Head of caudate nucleus (tissue), 42 donors: Measurements from ENCODE around the gene OBSCN.
A peak's percentile ranks its signal among the peaks of the same experiment; 100 is the strongest.

Source experiments
- DNase-seq, 42 donors: peaks; one replicate each; pipeline versions ENCODE4 v3.0.0 to v3.0.0-alpha.2; 2020 to 2021; ENCODE audit warnings: mixed read lengths in 7 of 42
- intact Hi-C: fragments of 100-400 bp; cut with DNase I; formaldehyde crosslinking; loops from one replicate; pipeline ENCODE4 v1.15.0; 2022

Gene OBSCN

GRCh38 chr1:228207851-228208821 lies at the start of gene OBSCN:
OBSCN (plus strand) TSS chr1:228208044; CDS start chr1:228211784, 3,740 bp downstream.
- intact Hi-C loops, result no loop called here
- peak in 3 of 42 donors; percentile 7 to 38 (median 35) for DNase-seq

- DNase-seq, result no peak
- intact Hi-C loops, result no loop called here
Measured at GRCh38 chr1:228158151-228159007, 49.5 kb upstream of the OBSCN start.

- no peak for DNase-seq
Measured at GRCh38 chr1:228159008-228159665, 48.7 kb upstream of the OBSCN start.

GRCh38 chr1:228160201-228160761 lies 47.6 kb upstream of the OBSCN start:
- DNase-seq, result no peak
- intact Hi-C loops, result loop anchor here (10.0 kb wide), 1 partner anchor 325 kb away; the partner anchor contains the start of gene RNF187

More at GRCh38 chr1:228159008-228159665, 48.7 kb upstream of the OBSCN start:
- intact Hi-C loops, result no loop called here

- no peak for DNase-seq
- intact Hi-C loops, result loop anchor here (10.0 kb wide), 1 partner anchor 323 kb away; the partner anchor contains the start of gene RNF187
Measured at GRCh38 chr1:228161362-228161761, 46.5 kb upstream of the OBSCN start.

- no peak for DNase-seq
- intact Hi-C loops, result loop anchor here (10.0 kb wide), 1 partner anchor 323 kb away; the partner anchor contains the start of gene RNF187
Measured at GRCh38 chr1:228161866-228162265, 46.0 kb upstream of the OBSCN start.

GRCh38 chr1:228162286-228163006 lies 45.4 kb upstream of the OBSCN start:
- intact Hi-C loops, result loop anchor here (10.0 kb wide), 1 partner anchor 322 kb away; the partner anchor contains the start of gene RNF187

GRCh38 chr1:228163007-228163753 lies 44.7 kb upstream of the OBSCN start:
- intact Hi-C loops, result loop anchor here (10.0 kb wide), 1 partner anchor 322 kb away; the partner anchor contains the start of gene RNF187
- DNase-seq, result no peak

More at GRCh38 chr1:228162286-228163006, 45.4 kb upstream of the OBSCN start:
- no peak for DNase-seq

- DNase-seq, result no peak
- intact Hi-C loops, result loop anchor here (2.0 to 10.0 kb wide), 2 partner anchors 23 to 321 kb away; partner anchors contain the start of genes GUK1 and RNF187
Measured at GRCh38 chr1:228163776-228164519, 43.9 kb upstream of the OBSCN start.

GRCh38 chr1:228164561-228165371 lies 43.1 kb upstream of the OBSCN start:
- DNase-seq, result peak in 2 of 42 donors; percentile 29 to 48
- intact Hi-C loops, result loop anchor here (2.0 to 10.0 kb wide), 2 partner anchors 24 to 320 kb away; partner anchors contain the start of genes GUK1 and RNF187

- peak; percentile 97 to 100 (median 99) for DNase-seq
- intact Hi-C loops, result loop anchor here (1.0 to 10.0 kb wide), 3 partner anchors 25 to 319 kb away; partner anchors contain the start of genes GUK1, MRPL55 and RNF187
Measured at GRCh38 chr1:228165372-228166169, 42.3 kb upstream of the OBSCN start, which contains the start of gene IBA57. IBA57 (plus strand) TSS chr1:228165804; CDS start chr1:228165817, 13 bp downstream.

GRCh38 chr1:228166170-228166936 lies 41.5 kb upstream of the OBSCN start:
- peak; percentile 23 to 82 (median 62) for DNase-seq
- intact Hi-C loops, result loop anchor here (1.0 to 10.0 kb wide), 2 partner anchors 57 to 318 kb away; partner anchors contain the start of genes MRPL55 and RNF187
